IPS DF 4.7 (cell line): ENCODE results near the gene INPP5J.

ENCODE experiments used
- DNase-seq: peaks from one replicate; pipeline ENCODE4 v3.0.0-alpha.2; 2013; ENCODE audit warnings: low spot score; ENCODE audit errors: extremely low read depth

The INPP5J gene

GRCh38 chr22:31123292-31123602, 481 bp downstream of the INPP5J start:
- DNase-seq = no peak

- DNase-seq = no peak
Observed at GRCh38 chr22:31124290-31124689, 1.5 kb downstream of the INPP5J start.

- no peak for DNase-seq
Observed at GRCh38 chr22:31124811-31125465, 2.2 kb downstream of the INPP5J start.

GRCh38 chr22:31125521-31126117, 2.9 kb downstream of the INPP5J start:
- DNase-seq = no peak

GRCh38 chr22:31126128-31126868, 3.5 kb downstream of the INPP5J start:
- no peak for DNase-seq

GRCh38 chr22:31126869-31127175, 4.1 kb downstream of the INPP5J start:
- DNase-seq = no peak

- DNase-seq = no peak
Observed at GRCh38 chr22:31127181-31127772, 4.5 kb downstream of the INPP5J start.

GRCh38 chr22:31128156-31128555, 5.4 kb downstream of the INPP5J start:
- DNase-seq = no peak

- no peak for DNase-seq
Observed at GRCh38 chr22:31130873-31131272, 8.1 kb downstream of the INPP5J start.

- DNase-seq = no peak
Observed at GRCh38 chr22:31133911-31134310, 11.1 kb downstream of the INPP5J start.

GRCh38 chr22:31134688-31135087, 11.9 kb downstream of the INPP5J start:
- DNase-seq = no peak

GRCh38 chr22:31135706-31136105, 12.9 kb downstream of the INPP5J start:
- DNase-seq = no peak

- no peak for DNase-seq
Observed at GRCh38 chr22:31136155-31136554, 13.4 kb downstream of the INPP5J start.

- no peak for DNase-seq
Observed at GRCh38 chr22:31136711-31137110, 13.9 kb downstream of the INPP5J start.

- DNase-seq = no peak
Observed at GRCh38 chr22:31137721-31138120, 15.0 kb downstream of the INPP5J start.

- no peak for DNase-seq
Observed at GRCh38 chr22:31138126-31138525, 15.4 kb downstream of the INPP5J start.

- no peak for DNase-seq
Observed at GRCh38 chr22:31139066-31139465, 16.3 kb downstream of the INPP5J start.

- peak; percentile 86 for DNase-seq
Observed at GRCh38 chr22:31139866-31140716, 17.3 kb downstream of the INPP5J start, which contains the start of gene PLA2G3. TSS of gene PLA2G3 (minus strand) at chr22:31140508. CDS start at chr22:31140354, 154 bp downstream.

- no peak for DNase-seq
Observed at GRCh38 chr22:31140746-31141145, 18.0 kb downstream of the INPP5J start.

GRCh38 chr22:31141551-31141950, 18.8 kb downstream of the INPP5J start:
- DNase-seq = no peak

- DNase-seq = no peak
Observed at GRCh38 chr22:31142285-31142684, 19.5 kb downstream of the INPP5J start.

- DNase-seq = no peak
Observed at GRCh38 chr22:31143038-31143437, 20.3 kb downstream of the INPP5J start.
